Measurements from ENCODE around the gene PSMB8. TPM values are rescaled to one million over a fixed set of nuclear protein-coding genes. Genes with fewer than 3 reads are reported as not detected.
"Not testable (repeated sequence)": the region's sequence is repeated elsewhere in the genome, so short reads cannot be mapped to it uniquely, and the experiment has no call there.

Gene PSMB8
- total RNA-seq (2014; rRNA removed; shearing (Covaris generic); ENCODE audit: low replicate concordance) = 267 and 291 TPM in 2 replicates

GRCh38 chr6:32843979-32844838, at the start of gene PSMB8:
PSMB8 (minus strand) TSS chr6:32844047; CDS start chr6:32843996, 51 bp downstream.
- in situ Hi-C loops (cut with HindIII; ENCODE audit: low pct_unique_long_range_greater_than_20kb, low sequenced_read_pairs) = no loop called here
- peak; percentile 96 for DNase-seq (ENCODE audit: low read depth)

GRCh38 chr6:32890831-32891230, 47.0 kb upstream of the PSMB8 start:
- no peak for DNase-seq (ENCODE audit: low read depth)
- in situ Hi-C loops (cut with HindIII; ENCODE audit: low pct_unique_long_range_greater_than_20kb, low sequenced_read_pairs) = no loop called here

GRCh38 chr6:32889533-32889932, 45.7 kb upstream of the PSMB8 start:
- DNase-seq (ENCODE audit: low read depth) = no peak
- in situ Hi-C loops (cut with HindIII; ENCODE audit: low pct_unique_long_range_greater_than_20kb, low sequenced_read_pairs) = no loop called here

- in situ Hi-C loops (cut with HindIII; ENCODE audit: low pct_unique_long_range_greater_than_20kb, low sequenced_read_pairs) = no loop called here
- no peak for DNase-seq (ENCODE audit: low read depth)
Observed at GRCh38 chr6:32888576-32888975, 44.7 kb upstream of the PSMB8 start.

GRCh38 chr6:32887616-32888015, 43.8 kb upstream of the PSMB8 start:
- in situ Hi-C loops (cut with HindIII; ENCODE audit: low pct_unique_long_range_greater_than_20kb, low sequenced_read_pairs) = no loop called here
- no peak for DNase-seq (ENCODE audit: low read depth)

- DNase-seq (ENCODE audit: low read depth) = peak; percentile 58
- in situ Hi-C loops (cut with HindIII; ENCODE audit: low pct_unique_long_range_greater_than_20kb, low sequenced_read_pairs) = no loop called here
Observed at GRCh38 chr6:32886681-32887383, 43.0 kb upstream of the PSMB8 start.

- DNase-seq (ENCODE audit: low read depth) = peak; percentile 57
- in situ Hi-C loops (cut with HindIII; ENCODE audit: low pct_unique_long_range_greater_than_20kb, low sequenced_read_pairs) = no loop called here
Observed at GRCh38 chr6:32885698-32886286, 41.9 kb upstream of the PSMB8 start.

- DNase-seq (ENCODE audit: low read depth) = no peak
- in situ Hi-C loops (cut with HindIII; ENCODE audit: low pct_unique_long_range_greater_than_20kb, low sequenced_read_pairs) = no loop called here
Observed at GRCh38 chr6:32883789-32884188, 39.9 kb upstream of the PSMB8 start.

GRCh38 chr6:32882879-32883250, 39.0 kb upstream of the PSMB8 start:
- in situ Hi-C loops (cut with HindIII; ENCODE audit: low pct_unique_long_range_greater_than_20kb, low sequenced_read_pairs) = no loop called here
- DNase-seq (ENCODE audit: low read depth) = no peak

- in situ Hi-C loops (cut with HindIII; ENCODE audit: low pct_unique_long_range_greater_than_20kb, low sequenced_read_pairs) = not testable (repeated sequence)
Observed at GRCh38 chr6:32880962-32881361, 37.1 kb upstream of the PSMB8 start.

GRCh38 chr6:32879691-32880090, 35.8 kb upstream of the PSMB8 start:
- in situ Hi-C loops (cut with HindIII; ENCODE audit: low pct_unique_long_range_greater_than_20kb, low sequenced_read_pairs) = no loop called here
- no peak for DNase-seq (ENCODE audit: low read depth)

More at GRCh38 chr6:32880962-32881361, 37.1 kb upstream of the PSMB8 start:
- DNase-seq (ENCODE audit: low read depth) = not testable (repeated sequence)

- in situ Hi-C loops (cut with HindIII; ENCODE audit: low pct_unique_long_range_greater_than_20kb, low sequenced_read_pairs) = no loop called here
- DNase-seq (ENCODE audit: low read depth) = no peak
Observed at GRCh38 chr6:32876603-32877002, 32.8 kb upstream of the PSMB8 start.

- in situ Hi-C loops (cut with HindIII; ENCODE audit: low pct_unique_long_range_greater_than_20kb, low sequenced_read_pairs); DNase-seq (ENCODE audit: low read depth): not testable (repeated sequence)
Observed at GRCh38 chr6:32873947-32874346, 30.1 kb upstream of the PSMB8 start.

- DNase-seq (ENCODE audit: low read depth) = peak; percentile 68
- in situ Hi-C loops (cut with HindIII; ENCODE audit: low pct_unique_long_range_greater_than_20kb, low sequenced_read_pairs) = no loop called here
Observed at GRCh38 chr6:32868257-32868788, 24.5 kb upstream of the PSMB8 start.

GRCh38 chr6:32867554-32868256, 23.9 kb upstream of the PSMB8 start:
- in situ Hi-C loops (cut with HindIII; ENCODE audit: low pct_unique_long_range_greater_than_20kb, low sequenced_read_pairs) = no loop called here
- no peak for DNase-seq (ENCODE audit: low read depth)

- in situ Hi-C loops (cut with HindIII; ENCODE audit: low pct_unique_long_range_greater_than_20kb, low sequenced_read_pairs) = no loop called here
- DNase-seq (ENCODE audit: low read depth) = no peak
Observed at GRCh38 chr6:32867022-32867477, 23.2 kb upstream of the PSMB8 start.

- in situ Hi-C loops (cut with HindIII; ENCODE audit: low pct_unique_long_range_greater_than_20kb, low sequenced_read_pairs) = no loop called here
Observed at GRCh38 chr6:32865724-32866443, 22.0 kb upstream of the PSMB8 start.

GRCh38 chr6:32862725-32863124, 18.9 kb upstream of the PSMB8 start:
- no peak for DNase-seq (ENCODE audit: low read depth)
- in situ Hi-C loops (cut with HindIII; ENCODE audit: low pct_unique_long_range_greater_than_20kb, low sequenced_read_pairs) = no loop called here

More at GRCh38 chr6:32865724-32866443, 22.0 kb upstream of the PSMB8 start:
- DNase-seq (ENCODE audit: low read depth) = no peak

Data from Caki2 (cell line).